NK-92 (cell line): Measurements from ENCODE around the gene CCDC183.
"Not testable (repeated sequence)": the region's sequence is repeated elsewhere in the genome, so short reads cannot be mapped to it uniquely, and the experiment has no call there.

Source experiments
- DNase-seq: peaks from one replicate; lab custom pipeline; 2025; ENCODE audit not compliant: unreplicated experiment; lab: John Stamatoyannopoulos, UW

CCDC183 gene

DNA sequence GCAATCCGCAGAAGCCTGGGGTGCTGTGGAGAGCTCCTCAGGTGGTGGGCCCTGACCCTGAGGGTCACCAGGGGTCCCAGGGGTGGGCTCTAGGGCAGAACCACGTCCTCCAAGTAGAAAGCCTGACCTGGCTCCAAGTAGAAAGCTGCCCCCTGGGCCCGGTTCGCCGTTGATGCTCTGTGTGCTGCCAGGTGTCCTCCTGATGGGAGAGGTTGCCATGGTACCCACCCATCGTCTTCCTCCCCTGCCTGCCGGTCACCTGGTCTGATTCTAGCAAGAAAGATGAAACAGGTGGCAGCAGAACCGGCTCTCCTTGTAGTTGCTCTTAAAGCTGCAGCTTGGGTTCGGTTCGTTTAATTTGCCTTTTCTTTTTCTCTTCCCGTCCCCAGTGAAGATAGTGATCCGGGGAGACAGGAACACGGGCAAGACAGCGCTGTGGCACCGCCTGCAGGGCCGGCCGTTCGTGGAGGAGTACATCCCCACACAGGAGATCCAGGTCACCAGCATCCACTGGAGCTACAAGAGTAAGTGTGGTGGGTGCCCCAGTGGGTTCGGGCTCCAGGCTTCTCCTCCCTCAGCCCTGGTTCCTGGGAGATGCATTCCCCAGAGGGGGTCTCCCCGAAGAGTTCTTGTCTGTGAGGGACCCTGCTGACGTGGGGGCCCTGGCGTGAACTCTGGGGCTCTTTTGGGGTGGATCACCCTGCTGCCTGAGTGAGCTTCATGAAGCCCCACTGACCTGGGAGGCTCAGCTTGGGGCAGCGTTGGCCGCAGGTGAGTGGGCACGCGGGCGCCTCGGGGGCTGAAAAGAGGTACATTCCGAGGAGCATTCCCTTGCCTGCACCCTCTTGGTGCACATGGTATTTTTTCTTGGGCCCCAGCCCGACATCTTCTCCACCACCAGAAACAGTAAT, 27.3 kb downstream of the CCDC183 start:
- DNase-seq: no peak

- no peak for DNase-seq
Measured at GRCh38 chr9:136824496-136825225, 28.5 kb downstream of the CCDC183 start.

DNA sequence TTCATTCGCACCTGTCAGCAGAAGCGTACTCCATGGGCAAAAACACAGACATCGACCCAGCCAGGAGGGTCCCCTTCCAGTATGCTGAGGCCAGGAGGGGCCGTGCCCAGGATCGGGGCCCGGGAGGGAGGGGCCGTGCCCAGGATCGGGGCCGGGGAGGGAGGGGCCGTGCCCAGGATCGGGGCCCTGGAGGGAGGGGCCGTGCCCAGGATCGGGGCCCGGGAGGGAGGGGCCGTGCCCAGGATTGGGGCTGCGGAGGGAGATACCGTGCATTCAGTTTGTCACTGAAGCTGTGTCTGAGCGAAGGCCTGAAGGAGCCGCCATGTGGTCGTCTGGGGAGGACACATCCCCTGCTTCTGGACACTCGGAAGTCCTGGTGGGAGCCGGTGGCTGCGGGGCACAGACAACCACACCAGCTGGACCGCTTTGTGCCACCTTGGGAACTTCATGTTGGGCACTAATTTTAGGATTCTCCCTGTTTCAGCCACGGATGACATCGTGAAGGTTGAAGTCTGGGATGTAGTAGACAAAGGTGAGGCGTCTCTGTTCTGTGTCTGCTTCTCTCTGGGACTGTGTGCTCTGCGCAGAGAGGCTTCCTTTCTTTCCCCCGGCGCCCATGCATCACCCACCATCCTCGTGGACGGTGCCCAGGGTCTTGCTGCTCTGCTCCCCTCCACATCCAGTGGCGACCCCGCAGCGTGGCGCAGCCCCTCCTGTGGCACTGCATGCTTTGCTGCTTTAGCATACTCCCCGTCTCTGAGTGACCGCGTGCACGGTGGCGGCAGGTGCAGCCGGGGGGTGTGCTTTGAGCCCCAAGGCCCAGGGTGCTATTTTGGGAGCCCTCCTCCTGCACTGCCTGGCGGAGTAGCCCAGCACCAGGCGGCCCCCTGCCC, 29.4 kb downstream of the CCDC183 start:
- DNase-seq: no peak

DNA sequence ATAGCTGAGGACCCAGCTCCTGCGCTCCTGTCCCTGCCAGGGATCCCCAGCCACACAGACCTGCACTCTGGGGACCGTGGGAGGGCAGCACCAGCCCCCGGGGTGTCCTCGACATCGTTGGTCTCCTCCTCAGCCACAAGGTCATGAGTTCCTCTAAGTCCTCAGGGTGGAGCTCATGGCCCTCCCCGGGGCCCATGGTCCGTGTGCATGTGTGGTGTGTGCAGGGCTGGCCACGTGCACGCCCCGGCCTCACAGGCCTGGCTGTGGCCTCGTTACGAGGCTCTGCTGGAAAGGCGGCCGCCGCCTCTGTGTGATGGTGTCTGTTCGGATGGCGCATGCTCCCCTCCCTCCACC, 30.0 kb downstream of the CCDC183 start:
- no peak for DNase-seq

DNA sequence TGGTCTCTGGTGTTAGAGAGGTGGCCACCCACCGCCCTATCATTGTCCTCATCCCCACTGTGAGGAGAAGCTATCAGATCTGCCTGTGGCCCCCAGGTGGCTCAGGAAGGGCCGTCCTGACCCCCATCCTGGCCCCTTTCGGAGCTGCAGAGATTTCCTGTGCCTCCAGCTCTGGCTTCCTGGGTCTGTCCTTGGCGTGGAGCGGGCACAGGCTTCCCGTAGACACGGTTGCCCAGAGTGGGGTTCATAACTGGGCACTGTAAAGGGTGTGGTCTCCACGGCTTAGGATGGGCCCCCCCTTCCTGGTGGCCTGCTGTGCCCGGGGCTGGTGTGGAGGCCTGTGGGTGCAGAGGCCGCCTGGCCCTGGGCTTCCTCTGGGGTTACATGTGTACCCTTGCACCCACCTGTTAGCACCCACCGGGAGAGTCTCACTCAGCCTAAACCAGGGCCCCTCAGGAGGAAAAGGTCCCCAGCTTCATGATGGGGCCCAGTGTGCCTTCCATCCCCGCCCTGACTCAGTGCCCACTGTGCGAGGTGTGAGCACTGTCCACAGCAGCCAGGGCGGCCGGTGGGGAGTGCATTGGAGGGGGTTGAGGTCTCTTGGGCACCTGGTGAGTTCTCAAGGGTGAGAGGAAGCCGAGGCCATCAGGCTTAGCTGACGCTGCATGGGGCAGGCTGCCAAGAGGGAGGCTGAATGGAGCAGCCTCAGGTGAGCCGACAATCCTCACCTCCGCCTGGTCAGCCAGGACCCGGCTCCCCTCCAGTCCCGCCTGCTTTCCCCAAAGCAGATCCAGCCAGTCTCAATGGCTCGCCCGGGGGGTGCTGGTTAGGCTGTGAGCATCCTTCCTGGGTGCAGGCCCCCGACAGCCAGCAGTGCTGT, 30.8 kb downstream of the CCDC183 start:
- DNase-seq: no peak

DNA sequence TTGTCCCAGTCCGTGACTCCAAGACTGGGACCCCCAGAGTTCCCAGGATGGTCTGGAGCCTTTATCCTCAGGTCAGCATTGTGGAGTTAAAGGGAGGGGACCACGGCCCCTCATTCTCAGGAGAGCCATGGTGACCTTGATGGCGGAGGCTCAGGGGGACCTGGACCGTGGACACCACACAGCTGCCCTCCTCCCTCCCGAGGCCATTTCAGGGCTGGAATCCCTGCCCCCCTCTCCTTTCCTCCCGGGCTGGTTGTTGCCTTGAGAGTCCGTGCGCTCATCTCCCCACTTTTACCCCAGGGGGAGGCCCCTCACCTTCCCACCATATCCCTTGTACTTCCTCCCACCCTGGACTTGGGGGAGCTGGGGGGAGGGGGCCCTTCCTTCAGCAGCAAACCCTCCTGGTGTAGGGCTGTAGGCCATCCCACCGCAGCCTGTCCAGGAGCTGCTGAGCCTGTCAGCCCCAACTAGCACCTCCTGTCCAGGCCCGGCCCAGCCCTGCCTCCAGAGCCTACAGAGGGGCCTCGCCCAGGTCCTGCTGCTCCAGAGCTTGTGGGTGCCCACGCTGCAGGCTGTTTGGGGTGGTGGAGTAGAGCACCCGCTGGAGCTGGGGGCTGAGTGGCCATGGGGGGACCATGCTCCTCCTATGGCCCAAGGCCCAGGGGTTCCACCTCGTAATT, 31.8 kb downstream of the CCDC183 start:
- no peak for DNase-seq

DNA sequence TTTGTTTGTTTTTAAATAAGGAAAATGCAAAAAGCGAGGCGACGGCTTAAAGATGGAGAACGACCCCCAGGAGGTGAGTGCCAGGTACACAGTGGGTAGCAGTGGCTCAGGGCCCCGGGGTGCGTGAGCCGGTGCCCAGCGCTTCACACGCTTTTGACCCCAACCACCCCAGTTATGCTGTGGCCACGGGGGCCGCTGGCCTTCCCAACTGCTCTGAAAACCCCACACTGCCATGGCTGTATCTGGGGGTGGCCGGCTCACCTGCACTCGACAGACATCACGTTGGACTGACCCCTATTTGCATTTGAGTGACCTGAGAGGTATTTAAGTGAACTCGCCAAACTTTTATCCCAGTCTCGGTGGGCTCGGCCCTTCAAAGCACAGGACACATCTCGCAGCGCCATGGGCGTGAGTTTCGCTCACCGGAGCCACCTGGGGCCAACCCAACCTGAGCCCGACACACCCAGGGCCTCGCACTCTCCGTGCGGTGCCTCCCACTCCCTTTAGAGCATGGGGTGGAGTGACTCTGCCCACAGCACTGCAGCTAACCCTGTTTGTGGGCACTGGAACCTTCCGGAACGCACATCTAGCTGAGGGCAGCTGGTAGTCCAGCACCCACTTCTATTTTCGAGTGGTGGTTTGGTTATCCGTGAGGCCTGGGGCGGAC, 32.5 kb downstream of the CCDC183 start:
- no peak for DNase-seq

DNA sequence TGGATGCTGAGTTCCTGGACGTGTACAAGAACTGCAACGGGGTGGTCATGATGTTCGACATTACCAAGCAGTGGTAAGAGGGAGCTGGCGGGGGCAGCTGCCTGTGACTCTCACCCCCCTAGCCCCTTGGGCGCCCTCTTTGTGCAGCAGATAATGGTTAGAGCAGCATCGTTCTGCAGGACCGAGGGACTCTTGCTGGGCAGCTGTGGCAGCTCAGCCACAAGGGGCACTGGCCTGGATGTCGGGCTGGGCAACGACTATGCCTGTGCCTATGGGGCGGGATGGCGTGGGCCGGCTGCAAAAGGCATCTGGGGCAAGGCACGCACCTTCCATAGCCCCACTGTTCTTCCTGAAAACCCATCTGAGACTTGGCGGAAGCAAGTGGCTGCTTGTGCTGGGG, 33.3 kb downstream of the CCDC183 start:
- DNase-seq: no peak

DNA sequence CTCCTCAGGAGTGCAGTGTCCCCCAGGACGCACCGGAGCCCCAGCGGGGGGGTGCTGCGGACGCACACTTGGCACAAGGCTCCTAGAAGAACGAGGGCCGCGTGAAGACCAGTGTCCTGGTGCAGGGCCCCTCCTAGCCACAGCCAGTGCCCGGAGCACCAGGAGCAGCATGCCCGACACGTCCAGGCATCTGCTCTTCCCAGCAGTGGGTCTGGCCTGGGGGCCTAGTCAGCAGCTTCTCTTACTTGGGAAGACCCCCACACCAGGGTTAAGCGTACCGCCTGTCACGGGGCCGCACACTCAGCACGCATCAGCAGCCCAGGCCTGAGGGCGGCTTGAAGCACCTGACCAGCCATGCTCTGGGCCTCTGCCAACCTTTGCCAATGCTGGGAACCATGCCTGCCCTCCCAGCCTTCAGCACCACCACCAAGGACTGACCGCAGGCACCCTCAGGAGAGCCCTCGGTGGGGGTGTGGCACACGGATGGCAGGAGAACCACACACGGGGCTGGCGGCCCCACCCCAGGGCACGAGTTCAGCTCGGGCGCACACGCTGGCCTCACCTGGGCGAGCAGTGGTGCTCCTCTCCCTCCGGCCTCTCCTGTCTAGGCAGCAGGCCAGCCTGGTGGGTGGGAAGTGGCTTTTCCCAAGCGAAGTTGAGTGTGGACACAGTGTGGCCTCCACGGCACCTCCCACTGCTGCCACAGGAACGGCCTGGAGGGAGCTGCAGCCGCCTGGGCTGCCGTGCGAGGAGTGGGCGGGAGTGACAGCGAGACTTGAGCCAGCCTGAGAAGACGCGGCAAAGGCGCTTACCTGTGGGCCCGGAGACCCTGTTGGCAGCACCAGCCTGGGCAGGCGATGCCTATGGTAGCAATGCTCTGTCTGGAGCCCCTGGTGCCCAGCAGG, 34.1 kb downstream of the CCDC183 start:
- no peak for DNase-seq

DNA sequence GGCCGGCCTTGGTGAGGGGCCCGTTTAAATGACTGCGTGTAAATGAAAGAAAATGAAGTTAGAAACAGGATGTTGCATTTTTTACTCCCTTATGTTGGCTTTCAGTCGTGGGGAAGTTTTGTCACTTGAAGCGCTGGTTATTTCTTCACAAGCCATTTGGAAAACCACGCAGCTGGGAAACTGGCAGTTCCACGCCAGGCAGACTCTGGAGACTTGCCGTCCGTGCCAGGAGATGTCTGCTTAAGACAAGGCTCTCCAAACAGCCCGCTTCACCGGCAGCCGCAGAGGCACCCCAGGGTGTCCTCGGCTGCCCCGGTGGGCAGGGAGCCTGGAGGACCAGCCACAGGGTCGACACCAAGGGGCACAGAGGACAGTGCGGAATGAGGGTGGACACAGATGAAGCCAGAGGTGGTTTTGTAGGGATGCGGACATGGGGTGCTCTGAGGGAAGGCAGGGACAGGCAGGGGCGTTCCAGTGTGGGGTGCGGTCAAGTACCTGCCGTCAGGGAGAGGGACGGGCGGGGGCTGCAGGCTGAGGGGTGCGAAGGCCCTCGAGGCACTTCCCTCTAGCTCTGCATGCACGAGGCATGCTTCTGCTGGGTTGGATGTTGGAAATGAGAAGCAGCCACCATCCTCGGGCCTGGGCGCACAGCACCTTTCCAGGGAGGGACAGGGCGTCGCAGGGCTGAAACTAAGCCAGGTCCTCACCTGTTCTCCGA, 35.0 kb downstream of the CCDC183 start:
- no peak for DNase-seq

DNA sequence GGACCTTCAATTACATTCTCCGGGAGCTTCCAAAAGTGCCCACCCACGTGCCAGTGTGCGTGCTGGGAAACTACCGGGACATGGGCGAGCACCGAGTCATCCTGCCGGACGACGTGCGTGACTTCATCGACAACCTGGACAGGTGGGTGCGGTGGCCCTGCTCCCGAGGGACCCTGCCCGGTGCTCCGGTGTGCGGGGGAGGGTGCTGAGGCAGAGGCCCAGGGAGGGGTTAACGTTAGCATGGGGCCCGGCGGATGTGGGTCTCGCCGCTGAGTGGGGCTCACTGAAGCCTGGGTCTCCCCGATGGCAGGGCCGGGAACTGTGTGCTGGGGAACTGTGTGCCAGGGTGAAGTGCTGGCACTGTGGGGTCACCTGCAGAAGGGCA, 35.6 kb downstream of the CCDC183 start:
- DNase-seq: no peak

GRCh38 chr9:136832581-136832980, 36.4 kb downstream of the CCDC183 start:
- DNase-seq: no peak

DNA sequence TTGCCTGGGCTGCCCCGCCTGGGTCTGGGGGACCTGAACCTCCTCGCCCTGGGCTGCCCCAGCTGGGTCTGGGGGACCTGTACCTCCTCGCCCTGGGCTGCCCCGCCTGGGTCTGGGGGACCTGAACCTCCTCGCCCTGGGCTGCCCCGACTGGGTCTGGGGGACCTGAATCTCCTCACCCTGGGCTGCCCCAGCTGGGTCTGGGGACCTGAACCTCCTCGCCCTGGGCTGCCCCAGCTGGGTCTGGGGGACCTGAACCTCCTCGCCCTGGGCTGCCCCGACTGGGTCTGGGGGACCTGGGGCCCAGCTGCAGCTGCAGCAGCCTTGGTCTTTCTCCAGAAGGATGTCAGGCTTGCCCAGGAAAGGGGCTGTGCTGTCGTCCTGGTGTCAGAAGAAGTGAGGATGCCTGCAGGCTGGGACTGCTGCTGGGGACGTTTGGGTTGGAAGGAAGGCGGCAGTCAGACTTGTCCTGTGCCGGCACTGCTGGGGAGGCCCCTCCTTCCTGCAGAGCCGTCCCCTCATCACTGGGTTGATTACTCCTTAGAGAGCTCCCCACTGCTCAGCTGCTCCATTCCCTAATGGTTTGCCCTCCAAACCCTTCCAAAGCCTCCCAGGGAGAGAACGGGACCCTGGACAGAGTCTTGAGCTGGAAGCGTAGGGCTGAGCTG, 37.4 kb downstream of the CCDC183 start:
- DNase-seq: not testable (repeated sequence)

DNA sequence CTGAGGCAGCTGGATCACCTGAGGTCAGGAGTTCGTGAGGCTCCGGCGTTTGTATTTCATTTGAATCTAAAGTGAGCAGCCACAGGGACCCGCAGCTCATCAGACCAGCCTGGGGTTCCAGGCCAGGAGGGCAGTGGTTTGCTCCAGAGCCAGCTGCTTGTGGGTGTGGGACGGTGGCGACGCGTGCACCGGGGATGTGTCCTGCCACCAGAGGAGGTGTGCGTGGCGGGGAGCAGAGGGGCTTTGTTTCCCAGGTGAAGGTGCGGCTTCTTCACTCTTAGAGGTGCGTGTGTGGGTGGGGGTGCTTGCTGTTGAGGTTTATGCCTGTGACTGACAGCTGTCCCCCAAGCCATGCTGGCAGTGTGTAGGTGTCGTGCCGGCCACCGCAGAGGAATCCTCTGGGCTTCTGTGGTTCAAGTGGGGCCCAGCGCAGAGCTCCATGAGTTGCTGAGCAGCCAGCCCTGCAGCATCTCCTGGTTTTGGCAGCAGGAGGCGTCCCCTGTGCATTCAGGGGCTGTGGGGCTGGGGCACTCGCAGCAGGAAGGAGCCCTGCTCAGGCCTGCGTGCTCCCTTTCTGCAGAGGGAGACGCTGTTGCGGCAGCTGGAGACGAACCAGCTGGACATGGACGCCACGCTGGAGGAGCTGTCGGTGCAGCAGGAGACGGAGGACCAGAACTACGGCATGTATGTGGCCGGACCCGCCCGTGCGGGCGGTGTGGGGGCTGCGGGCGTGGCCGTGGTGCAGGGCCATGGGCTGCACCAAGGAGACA, 39.2 kb downstream of the CCDC183 start:
- no peak for DNase-seq

DNA sequence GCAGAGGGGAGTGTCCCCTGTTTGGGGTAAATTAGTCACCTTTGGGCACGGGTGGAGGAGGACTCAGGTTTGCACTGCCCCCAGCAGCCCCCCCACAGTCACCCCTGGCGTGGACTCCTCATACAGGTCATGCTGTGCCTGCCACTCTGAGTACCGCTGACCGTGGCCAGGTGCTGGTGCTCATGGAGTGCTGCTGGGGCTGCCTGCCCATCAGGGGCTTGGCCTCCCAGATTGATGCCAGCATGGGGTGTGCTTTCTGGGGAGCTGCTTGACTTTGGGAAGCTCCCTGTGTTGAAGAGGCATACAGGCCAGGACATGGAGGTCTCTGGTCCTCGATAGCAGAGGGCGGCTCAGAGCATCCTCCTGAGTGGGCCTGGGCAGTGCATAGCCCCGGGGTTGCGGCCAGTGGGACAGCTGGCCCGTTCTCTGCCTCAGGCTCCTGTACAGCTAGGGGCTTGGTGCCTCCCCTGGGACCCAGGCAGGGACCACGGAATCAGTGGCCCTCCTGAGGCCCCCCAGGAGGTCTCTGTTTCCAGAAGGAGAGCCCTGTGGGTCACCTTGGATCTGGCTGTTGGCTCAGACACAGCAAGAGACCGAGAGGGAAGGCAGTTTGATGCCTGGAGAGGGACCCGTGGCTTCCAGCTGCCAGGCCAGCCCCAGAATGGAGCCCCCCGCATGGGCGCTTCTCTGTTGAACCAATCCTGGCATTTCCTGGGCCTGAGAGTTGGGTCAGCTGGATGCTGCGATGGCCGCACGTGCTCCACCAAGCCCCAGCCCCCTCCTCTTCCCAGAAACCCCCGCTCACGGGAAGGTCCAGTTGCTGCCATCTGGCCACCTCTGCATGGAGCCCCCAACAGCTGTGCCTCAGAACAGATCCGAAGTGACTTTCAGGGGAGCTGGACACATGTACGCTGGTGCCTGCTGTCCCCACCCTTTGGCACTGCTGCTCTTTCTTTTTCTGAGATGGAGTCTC, 40.1 kb downstream of the CCDC183 start:
- DNase-seq: no peak
